Measurements from ENCODE around the gene SRRM1.
"Not testable (repeated sequence)": the region's sequence is repeated elsewhere in the genome, so short reads cannot be mapped to it uniquely, and the experiment has no call there.

Gene SRRM1

GRCh38 chr1:24692351-24692980, 49.4 kb downstream of the SRRM1 start:
- in situ Hi-C loops (cut with MboI; ENCODE audit: low sequenced_read_pairs) = loop anchor here (10.0 to 25.0 kb wide), 2 partner anchors 132 to 520 kb away; no protein-coding TSS in a partner anchor

GRCh38 chr1:24693827-24694379, 50.8 kb downstream of the SRRM1 start:
- in situ Hi-C loops (cut with MboI; ENCODE audit: low sequenced_read_pairs) = loop anchor here (10.0 to 25.0 kb wide), 2 partner anchors 131 to 518 kb away; no protein-coding TSS in a partner anchor

- in situ Hi-C loops (cut with MboI; ENCODE audit: low sequenced_read_pairs) = loop anchor here (10.0 to 25.0 kb wide), 2 partner anchors 130 to 518 kb away; no protein-coding TSS in a partner anchor
Measured at GRCh38 chr1:24694380-24694843, 51.3 kb downstream of the SRRM1 start.

GRCh38 chr1:24695202-24695974, 52.3 kb downstream of the SRRM1 start:
- in situ Hi-C loops (cut with MboI; ENCODE audit: low sequenced_read_pairs) = loop anchor here (10.0 to 25.0 kb wide), 2 partner anchors 129 to 517 kb away; no protein-coding TSS in a partner anchor

GRCh38 chr1:24696041-24696755, 53.1 kb downstream of the SRRM1 start:
- in situ Hi-C loops (cut with MboI; ENCODE audit: low sequenced_read_pairs) = loop anchor here (10.0 to 25.0 kb wide), 2 partner anchors 129 to 516 kb away; no protein-coding TSS in a partner anchor

GRCh38 chr1:24696756-24697330, 53.7 kb downstream of the SRRM1 start:
- in situ Hi-C loops (cut with MboI; ENCODE audit: low sequenced_read_pairs) = loop anchor here (10.0 to 25.0 kb wide), 2 partner anchors 128 to 515 kb away; no protein-coding TSS in a partner anchor

GRCh38 chr1:24697453-24698001, 54.4 kb downstream of the SRRM1 start:
- in situ Hi-C loops (cut with MboI; ENCODE audit: low sequenced_read_pairs) = loop anchor here (10.0 to 25.0 kb wide), 2 partner anchors 127 to 515 kb away; no protein-coding TSS in a partner anchor

GRCh38 chr1:24698326-24698725, 55.2 kb downstream of the SRRM1 start:
- in situ Hi-C loops (cut with MboI; ENCODE audit: low sequenced_read_pairs) = loop anchor here (10.0 to 25.0 kb wide), 2 partner anchors 126 to 514 kb away; no protein-coding TSS in a partner anchor

GRCh38 chr1:24699628-24700027, 56.5 kb downstream of the SRRM1 start:
- in situ Hi-C loops (cut with MboI; ENCODE audit: low sequenced_read_pairs) = loop anchor here (10.0 to 25.0 kb wide), 2 partner anchors 125 to 513 kb away; no protein-coding TSS in a partner anchor

- in situ Hi-C loops (cut with MboI; ENCODE audit: low sequenced_read_pairs) = no loop called here
Measured at GRCh38 chr1:24702511-24703293, 59.6 kb downstream of the SRRM1 start.

GRCh38 chr1:24704411-24705259, 61.5 kb downstream of the SRRM1 start:
- in situ Hi-C loops (cut with MboI; ENCODE audit: low sequenced_read_pairs) = no loop called here

- in situ Hi-C loops (cut with MboI; ENCODE audit: low sequenced_read_pairs) = no loop called here
Measured at GRCh38 chr1:24705260-24706073, 62.4 kb downstream of the SRRM1 start.

- in situ Hi-C loops (cut with MboI; ENCODE audit: low sequenced_read_pairs) = not testable (repeated sequence)
Measured at GRCh38 chr1:24706074-24706389, 62.9 kb downstream of the SRRM1 start.

- in situ Hi-C loops (cut with MboI; ENCODE audit: low sequenced_read_pairs) = no loop called here
Measured at GRCh38 chr1:24707687-24708086, 64.6 kb downstream of the SRRM1 start.

GRCh38 chr1:24708938-24709337, 65.8 kb downstream of the SRRM1 start:
- in situ Hi-C loops (cut with MboI; ENCODE audit: low sequenced_read_pairs) = no loop called here

- in situ Hi-C loops (cut with MboI; ENCODE audit: low sequenced_read_pairs) = no loop called here
Measured at GRCh38 chr1:24709791-24710441, 66.8 kb downstream of the SRRM1 start.

- in situ Hi-C loops (cut with MboI; ENCODE audit: low sequenced_read_pairs) = no loop called here
Measured at GRCh38 chr1:24711329-24711728, 68.2 kb downstream of the SRRM1 start.

Data from HL-60/S4 treated with phorbol 12-myristate 13-acetate at 8.2 ng/mL for 4 days and 3 days (cell line).